ENCODE measurements around the gene CEP350.
"Not testable (repeated sequence)": the region's sequence is repeated elsewhere in the genome, so short reads cannot be mapped to it uniquely, and the experiment has no call there.

Gene CEP350

DNA sequence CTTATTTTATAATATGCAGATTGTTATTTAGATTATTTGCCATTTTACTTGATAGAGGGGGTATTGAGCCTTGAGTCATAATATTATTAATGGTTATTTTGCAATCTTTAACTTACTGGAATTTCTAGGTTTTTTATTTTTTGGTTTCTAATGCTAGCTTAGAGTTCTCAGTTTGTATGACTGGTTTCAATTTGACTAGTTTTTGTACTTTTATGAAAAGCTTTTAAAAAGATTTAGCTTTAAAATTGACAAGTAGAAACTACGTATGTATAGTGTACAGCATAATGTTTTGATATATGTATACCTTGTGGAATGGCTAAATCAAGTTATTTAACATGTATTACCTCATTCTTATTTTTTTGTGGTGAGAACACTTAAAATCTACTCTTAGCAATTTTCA lies 41.5 kb downstream of the CEP350 start:
- DNase-seq (ENCODE audit: low spot score) = no peak

GRCh38 chr1:180000575-180000974 lies 46.0 kb downstream of the CEP350 start:
- no peak for DNase-seq (ENCODE audit: low spot score)

GRCh38 chr1:180002437-180002836 lies 47.8 kb downstream of the CEP350 start:
- DNase-seq (ENCODE audit: low spot score) = no peak

DNA sequence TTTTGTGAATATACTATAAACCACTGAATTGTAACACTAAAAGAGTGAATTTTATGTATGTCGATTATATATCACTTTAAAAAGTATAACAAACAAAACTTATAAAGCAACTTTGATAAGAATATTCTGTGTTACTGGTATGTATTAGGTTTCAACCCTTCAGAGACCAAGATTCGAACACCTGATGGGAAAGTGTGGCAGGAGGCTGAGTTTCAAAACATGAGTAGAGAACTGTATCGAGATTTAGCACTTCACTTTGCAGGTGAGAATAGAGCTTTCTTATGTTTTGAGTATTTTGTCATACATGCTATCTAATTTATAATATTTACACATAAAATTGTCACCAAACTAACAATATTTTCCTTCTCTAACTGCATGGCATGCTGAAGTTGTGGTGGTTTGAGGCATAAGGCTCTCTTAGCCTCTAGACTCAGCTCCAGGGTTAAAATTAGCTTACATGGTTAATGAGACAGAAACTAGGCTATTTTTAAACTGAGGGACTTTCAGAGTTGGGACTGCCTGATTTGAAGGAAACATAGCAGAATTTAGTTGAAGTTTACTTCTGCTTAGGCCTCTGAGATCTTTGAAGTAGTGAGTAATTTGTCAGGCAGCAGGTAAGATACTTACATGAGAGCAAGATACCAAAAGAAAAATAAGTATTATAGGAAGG lies 48.6 kb downstream of the CEP350 start:
- DNase-seq (ENCODE audit: low spot score) = no peak

GRCh38 chr1:180006762-180007161 lies 52.2 kb downstream of the CEP350 start:
- DNase-seq (ENCODE audit: low spot score) = not testable (repeated sequence)

DNA sequence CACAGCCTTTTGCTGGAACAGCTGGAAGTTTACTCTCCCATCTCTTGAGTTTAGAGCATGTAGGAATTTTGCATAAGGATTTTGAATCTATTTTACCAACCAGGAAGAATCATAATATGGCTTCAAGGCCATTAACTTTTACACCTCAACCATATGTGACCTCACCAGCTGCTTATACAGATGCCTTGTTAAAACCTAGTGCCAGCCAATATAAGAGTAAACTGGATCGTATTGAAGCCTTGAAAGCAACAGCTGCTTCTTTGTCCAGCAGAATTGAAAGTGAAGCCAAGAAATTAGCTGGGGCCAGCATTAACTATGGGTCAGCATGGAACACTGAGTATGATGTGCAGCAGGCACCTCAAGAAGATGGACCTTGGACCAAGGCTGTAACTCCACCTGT lies 65.4 kb downstream of the CEP350 start:
- DNase-seq (ENCODE audit: low spot score) = no peak

DNA sequence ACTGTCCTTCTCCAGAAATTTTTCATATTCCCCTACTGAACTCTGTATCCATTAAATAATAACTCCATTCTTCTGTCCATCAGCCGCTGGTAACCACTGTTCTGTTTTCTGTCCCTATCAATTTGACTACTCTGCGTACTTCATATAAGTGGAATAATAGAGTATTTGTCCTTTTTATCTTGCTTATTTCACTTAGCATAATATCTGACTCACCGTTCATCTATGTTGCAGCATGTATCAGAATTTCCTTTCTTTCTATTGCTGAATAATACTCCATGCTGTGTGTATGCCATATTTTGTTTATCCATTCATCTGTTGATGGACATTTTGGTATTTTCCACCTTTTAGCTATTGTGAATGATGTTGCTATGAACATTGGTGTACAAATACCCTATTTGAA lies 71.9 kb downstream of the CEP350 start:
- no peak for DNase-seq (ENCODE audit: low spot score)

DNA sequence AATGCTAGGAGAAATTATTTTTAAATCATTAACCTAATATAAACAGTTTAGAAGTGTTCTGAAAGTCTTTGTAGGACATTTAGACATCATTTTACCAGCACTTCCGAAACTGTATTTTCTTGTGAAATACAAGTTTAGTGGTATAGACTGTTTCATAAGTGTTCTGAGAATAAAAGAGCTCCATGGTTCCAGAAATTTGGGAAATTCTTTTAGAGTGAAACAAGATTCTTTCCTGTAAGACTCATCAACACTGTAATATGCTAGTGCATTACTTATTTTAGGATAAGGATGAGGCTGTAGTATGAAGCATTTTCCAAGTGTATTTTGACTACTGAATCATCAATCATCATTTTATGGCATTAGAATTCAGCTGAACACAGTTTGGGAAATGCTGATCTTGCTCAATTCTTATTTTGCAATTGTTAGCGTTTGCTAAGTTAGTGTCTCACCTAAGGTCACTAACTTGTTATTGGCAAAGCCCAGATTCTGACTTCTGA lies 73.4 kb downstream of the CEP350 start:
- DNase-seq (ENCODE audit: low spot score) = no peak

- no peak for DNase-seq (ENCODE audit: low spot score)
These were observed 74.3 kb downstream of the CEP350 start for GRCh38 chr1:180028864-180029263.

- DNase-seq (ENCODE audit: low spot score) = no peak
These were observed 75.0 kb downstream of the CEP350 start for GRCh38 chr1:180029524-180030135.

DNA sequence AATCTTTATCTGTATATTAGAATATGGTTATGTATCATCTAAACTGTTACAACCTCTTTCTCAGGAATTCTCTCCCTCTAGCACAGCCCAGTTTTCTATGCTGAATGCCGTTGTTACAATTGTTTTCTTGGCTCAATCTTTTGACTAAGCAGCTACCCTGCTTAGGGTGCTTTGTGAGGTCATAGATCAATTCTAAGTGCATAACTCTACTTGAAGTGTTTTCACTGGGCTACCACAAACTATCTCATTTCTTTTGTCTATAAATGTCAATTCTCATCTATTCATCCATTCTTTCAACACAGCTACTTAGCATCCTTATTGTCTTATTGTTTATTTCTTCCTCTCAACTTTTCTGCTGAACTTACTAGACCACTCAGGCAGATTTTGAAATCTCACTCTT lies 77.1 kb downstream of the CEP350 start:
- DNase-seq (ENCODE audit: low spot score) = no peak

DNA sequence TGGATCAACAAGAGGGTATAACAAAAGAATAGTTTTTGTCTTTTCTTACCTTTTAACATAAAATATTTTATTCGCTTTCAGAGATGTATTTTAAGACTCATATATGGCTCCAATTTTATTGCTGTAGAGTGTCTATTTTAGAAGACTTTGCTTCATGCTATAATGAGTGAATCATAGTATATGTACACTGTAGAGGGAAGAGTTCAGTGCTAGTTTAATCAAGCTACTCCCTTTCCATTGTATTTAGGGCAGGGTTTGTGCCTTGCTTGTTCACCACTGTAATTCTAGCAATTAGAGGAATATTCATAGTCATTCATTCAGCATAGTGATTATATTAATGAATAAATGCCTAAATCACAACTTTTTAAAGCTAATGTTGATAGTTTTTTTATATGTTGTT lies 78.8 kb downstream of the CEP350 start:
- no peak for DNase-seq (ENCODE audit: low spot score)

DNA sequence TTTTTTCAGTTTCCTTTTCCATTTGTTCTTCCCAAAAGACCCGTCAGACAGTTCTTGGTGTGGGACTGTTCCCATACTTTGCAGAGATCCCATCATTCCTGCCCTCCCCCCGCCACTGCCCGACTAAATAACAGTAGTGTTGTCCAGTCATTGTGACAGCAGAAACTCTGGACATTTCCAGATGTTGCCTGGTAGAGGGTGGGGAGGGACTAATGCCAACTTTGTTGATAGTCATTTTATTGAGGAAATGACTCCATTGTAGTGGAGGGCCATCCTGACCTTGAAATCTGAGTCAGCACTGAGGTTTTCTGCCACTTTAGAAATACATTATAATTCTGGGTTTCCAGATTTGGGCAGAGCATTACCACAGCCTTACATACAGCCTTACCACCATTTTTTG lies 85.4 kb downstream of the CEP350 start:
- no peak for DNase-seq (ENCODE audit: low spot score)

GRCh38 chr1:180041582-180041981 lies 87.0 kb downstream of the CEP350 start:
- no peak for DNase-seq (ENCODE audit: low spot score)

GRCh38 chr1:180042988-180043622 lies 88.5 kb downstream of the CEP350 start:
- no peak for DNase-seq (ENCODE audit: low spot score)

GRCh38 chr1:180043785-180044184 lies 89.2 kb downstream of the CEP350 start:
- no peak for DNase-seq (ENCODE audit: low spot score)

DNA sequence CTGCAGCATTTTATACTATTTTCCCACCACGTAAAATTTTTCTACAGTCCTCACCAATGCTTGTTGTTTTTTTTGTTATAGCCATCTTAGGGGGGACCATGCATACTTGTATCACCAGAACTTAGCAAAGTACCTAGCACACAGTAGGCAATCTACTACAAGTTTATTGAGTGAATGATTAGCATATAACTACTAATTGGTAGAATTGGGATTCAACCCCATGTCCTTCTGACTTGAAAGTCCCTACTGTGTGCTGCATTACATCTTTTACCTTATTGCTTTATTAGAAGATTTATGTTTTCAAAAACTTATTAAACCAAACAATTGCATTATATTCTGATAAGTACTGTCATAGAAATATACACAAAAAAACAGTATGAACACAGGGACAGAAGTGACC lies 92.1 kb downstream of the CEP350 start:
- DNase-seq (ENCODE audit: low spot score) = no peak

DNA sequence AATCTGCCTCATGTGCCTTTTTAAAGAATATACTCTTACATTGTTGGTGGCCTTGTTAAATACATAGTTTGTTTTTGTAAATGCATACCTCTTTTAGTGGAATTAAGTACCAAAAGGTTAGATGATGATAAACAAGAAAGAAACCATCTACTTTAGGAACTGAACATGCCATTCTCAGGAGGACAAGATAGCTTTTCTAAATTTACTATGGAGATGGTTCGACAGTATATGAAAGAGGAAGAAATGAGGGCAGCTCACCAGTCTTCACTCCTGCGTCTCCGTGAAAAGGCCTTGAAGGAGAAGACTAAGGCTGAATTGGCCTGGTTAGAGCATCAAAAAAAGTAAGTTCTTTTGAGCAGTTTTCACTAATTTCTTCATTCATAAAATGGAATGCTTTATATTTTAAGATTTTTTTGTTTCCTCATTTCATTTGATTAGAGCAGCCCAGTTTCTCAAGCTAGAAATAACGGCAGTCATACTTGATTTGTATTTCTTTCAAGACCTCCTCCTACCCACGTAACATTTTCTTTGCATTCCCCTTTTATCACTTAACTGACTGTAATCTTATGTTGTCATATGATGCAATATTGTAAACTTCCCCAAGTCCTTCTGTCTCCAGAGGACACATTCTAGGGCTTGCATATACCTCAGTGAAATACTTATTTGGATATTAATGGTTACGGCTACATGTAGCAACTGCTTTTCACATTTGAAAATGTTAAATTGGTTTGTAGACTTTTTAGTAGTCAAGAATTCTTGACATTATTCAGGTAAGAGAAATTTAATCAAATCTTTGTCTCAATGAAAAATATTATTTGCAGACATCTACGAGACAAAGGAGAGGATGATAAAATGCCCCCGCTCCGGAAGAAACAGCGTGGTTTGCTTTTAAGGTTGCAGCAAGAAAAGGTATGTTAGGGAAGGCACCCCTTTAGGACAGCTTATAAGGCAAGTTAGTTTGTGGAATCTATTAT lies 99.3 kb downstream of the CEP350 start:
- DNase-seq (ENCODE audit: low spot score) = no peak

DNA sequence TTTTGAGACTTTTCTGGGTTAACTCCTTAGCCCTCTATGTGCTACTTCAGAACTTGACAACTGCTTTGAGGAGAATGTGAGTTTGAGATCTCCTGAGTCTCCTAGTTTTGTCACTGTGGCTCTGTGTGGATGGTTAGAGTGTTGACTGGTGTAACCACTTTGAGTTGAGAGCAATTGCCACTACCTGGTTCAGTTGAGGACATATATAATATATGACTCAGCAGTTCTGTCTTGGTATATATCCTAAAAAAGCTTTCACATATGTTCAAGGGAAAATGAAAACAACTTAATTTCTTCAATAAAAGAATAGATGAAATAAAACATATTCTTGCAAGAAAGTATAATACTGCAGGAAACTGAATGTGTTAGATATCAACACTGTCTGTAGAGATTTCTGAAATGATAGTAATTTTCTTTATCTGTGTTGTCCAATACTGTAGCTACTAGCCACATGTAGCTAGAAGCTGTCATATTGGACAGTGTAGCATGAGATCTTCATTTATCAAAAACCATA lies 103.3 kb downstream of the CEP350 start:
- DNase-seq (ENCODE audit: low spot score) = peak; percentile 8

GRCh38 chr1:180061019-180061418 lies 106.4 kb downstream of the CEP350 start:
- DNase-seq (ENCODE audit: low spot score) = no peak

DNA sequence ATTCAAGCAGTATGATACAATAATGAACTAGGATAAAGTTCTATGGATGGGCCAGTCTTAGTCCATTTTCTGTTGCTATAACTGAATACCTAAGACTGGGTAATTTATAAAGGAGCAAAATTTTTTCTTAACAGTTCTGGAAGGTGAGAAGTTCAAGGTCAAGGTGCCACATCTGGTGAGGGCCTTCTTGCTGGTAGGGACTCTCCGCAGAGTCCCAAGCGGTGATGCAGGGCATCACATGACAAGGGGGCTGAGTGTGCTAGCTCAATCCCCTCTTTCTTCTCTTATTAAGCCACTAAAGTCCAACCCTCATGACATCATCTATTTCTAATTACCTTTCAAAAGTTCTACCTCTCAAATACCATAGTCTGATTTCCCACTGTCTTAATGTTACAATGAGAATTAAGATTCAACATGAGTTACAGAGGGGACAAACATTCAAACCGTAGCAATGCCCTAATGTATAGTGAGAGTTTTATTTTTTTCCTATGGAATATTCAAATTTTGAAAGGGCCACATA lies 107.9 kb downstream of the CEP350 start:
- DNase-seq (ENCODE audit: low spot score) = no peak

DNA sequence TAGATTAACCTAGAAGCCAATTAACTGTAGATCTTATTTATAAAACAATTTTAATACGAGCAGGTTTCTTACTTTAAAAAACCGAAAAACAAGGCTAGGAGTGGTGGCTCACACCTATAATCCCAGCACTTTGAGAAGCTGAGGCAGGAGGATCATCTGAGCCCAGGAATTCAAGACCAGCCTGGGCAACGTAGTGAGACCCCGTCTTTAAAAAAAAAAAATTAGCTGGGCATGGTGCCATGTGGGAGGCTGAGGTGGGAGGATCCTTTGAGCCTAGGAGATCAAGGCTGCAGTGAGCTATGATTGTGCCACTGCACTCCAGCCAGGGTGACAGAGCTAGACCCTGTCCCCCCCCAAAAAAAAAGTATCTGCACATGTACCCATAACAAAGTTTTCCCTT lies 110.8 kb downstream of the CEP350 start:
- no peak for DNase-seq (ENCODE audit: low spot score)
